Measurements from ENCODE around the gene BRI3BP. TPM values are rescaled to one million over a fixed set of nuclear protein-coding genes. Genes with fewer than 3 reads are reported as not detected.
"Not testable (repeated sequence)": the region's sequence is repeated elsewhere in the genome, so short reads cannot be mapped to it uniquely, and the experiment has no call there.

The BRI3BP gene
- total RNA-seq, 1 donor from 2014 or later, result 18.1 TPM

- peaks cover 10% of the 10 kb centered on the region for H3K4me1 Mint-ChIP-seq (ENCODE audit: unreplicated experiment)
- no peak for DNase-seq (ENCODE audit: extremely low spot score, unreplicated experiment)
- H3K27me3 Mint-ChIP-seq, result no peaks in the 10 kb centered on the region
- no peaks in the 10 kb centered on the region for H3K9me3 Mint-ChIP-seq
- TF ChIP-seq CTCF (conservative IDR thresholded peaks at IDR 0.05), result no peak
- no peak overlapping the region for H3K27ac Mint-ChIP-seq
- no peak overlapping the region for H3K4me3 Mint-ChIP-seq
- peaks cover 10% of the 10 kb centered on the region for H3K36me3 Mint-ChIP-seq
Measured at GRCh38 chr12:125070661-125071390, 77.4 kb downstream of the BRI3BP start.

- H3K4me1 Mint-ChIP-seq (ENCODE audit: unreplicated experiment), result peaks cover 10% of the 10 kb centered on the region
- H3K27me3 Mint-ChIP-seq, result no peaks in the 10 kb centered on the region
- H3K4me3 Mint-ChIP-seq, result no peak overlapping the region
- no peak overlapping the region for H3K27ac Mint-ChIP-seq
- peaks cover 16% of the 10 kb centered on the region for H3K36me3 Mint-ChIP-seq
- TF ChIP-seq CTCF (conservative IDR thresholded peaks at IDR 0.05), result no peak
- no peaks in the 10 kb centered on the region for H3K9me3 Mint-ChIP-seq
- no peak for DNase-seq (ENCODE audit: extremely low spot score, unreplicated experiment)
Measured at GRCh38 chr12:125071456-125071855, 78.0 kb downstream of the BRI3BP start.

GRCh38 chr12:125072496-125072895 lies 79.1 kb downstream of the BRI3BP start:
- H3K27ac Mint-ChIP-seq, result no peak overlapping the region
- no peak for DNase-seq (ENCODE audit: extremely low spot score, unreplicated experiment)
- TF ChIP-seq CTCF (conservative IDR thresholded peaks at IDR 0.05), result no peak
- no peaks in the 10 kb centered on the region for H3K9me3 Mint-ChIP-seq
- H3K4me3 Mint-ChIP-seq, result no peak overlapping the region
- H3K36me3 Mint-ChIP-seq, result peaks cover 19% of the 10 kb centered on the region
- H3K27me3 Mint-ChIP-seq, result no peaks in the 10 kb centered on the region
- H3K4me1 Mint-ChIP-seq (ENCODE audit: unreplicated experiment), result peaks cover 3% of the 10 kb centered on the region

- not testable (repeated sequence) for DNase-seq (ENCODE audit: extremely low spot score, unreplicated experiment); H3K9me3 Mint-ChIP-seq; H3K27me3 Mint-ChIP-seq; H3K4me3 Mint-ChIP-seq; H3K27ac Mint-ChIP-seq; H3K4me1 Mint-ChIP-seq (ENCODE audit: unreplicated experiment)
- peaks cover 24% of the 10 kb centered on the region for H3K36me3 Mint-ChIP-seq
Measured at GRCh38 chr12:125074294-125074693, 80.8 kb downstream of the BRI3BP start.

- Mint-ChIP-seq H3K27me3 (no peaks in the 10 kb centered on the region), H3K4me1 (ENCODE audit: unreplicated experiment) (no peaks in the 10 kb centered on the region), H3K9me3 (no peaks in the 10 kb centered on the region), H3K36me3 (peaks cover 30% of the 10 kb centered on the region), H3K4me3 (no peak overlapping the region), H3K27ac (no peak overlapping the region)
- no peak for DNase-seq (ENCODE audit: extremely low spot score, unreplicated experiment)
- no peak for TF ChIP-seq CTCF (conservative IDR thresholded peaks at IDR 0.05)
Measured at GRCh38 chr12:125076103-125076502, 82.7 kb downstream of the BRI3BP start.

- TF ChIP-seq CTCF (conservative IDR thresholded peaks at IDR 0.05), result no peak
- DNase-seq (ENCODE audit: extremely low spot score, unreplicated experiment), result no peak
- no peak overlapping the region for H3K27ac Mint-ChIP-seq
- H3K4me1 Mint-ChIP-seq (ENCODE audit: unreplicated experiment), result peaks cover 4% of the 10 kb centered on the region
- H3K36me3 Mint-ChIP-seq, result peaks cover 30% of the 10 kb centered on the region
- H3K27me3 Mint-ChIP-seq, result no peaks in the 10 kb centered on the region
- no peaks in the 10 kb centered on the region for H3K9me3 Mint-ChIP-seq
- H3K4me3 Mint-ChIP-seq, result no peak overlapping the region
Measured at GRCh38 chr12:125079084-125079483, 85.6 kb downstream of the BRI3BP start.
